Adipocyte (in vitro differentiated cells): ENCODE data around the gene EFNB2.

ENCODE experiments used
- DNase-seq: peaks from one replicate; pipeline ENCODE4 v3.0.0-alpha.2; 2015; ENCODE audit warnings: low read depth
- H3K27me3 ChIP-seq: replicated peaks from 2 replicates; pipeline ENCODE4 v1.7.0; 2013; ENCODE audit warnings: mild to moderate bottlenecking, low read length, moderate library complexity; ENCODE audit not compliant: control insufficient read depth, insufficient read depth
- H3K36me3 ChIP-seq: 2 replicates; pipeline ENCODE4 v1.7.0; 2013; ENCODE audit warnings: low read length, mild to moderate bottlenecking, moderate library complexity; ENCODE audit not compliant: control insufficient read depth, insufficient read depth, severe bottlenecking
- H3K4me1 ChIP-seq: 2 replicates; pipeline ENCODE4 v1.7.0; 2013; ENCODE audit warnings: mild to moderate bottlenecking, low read length, moderate library complexity; ENCODE audit not compliant: control insufficient read depth, insufficient read depth
- H3K4me3 ChIP-seq: 2 replicates; pipeline ENCODE4 v1.7.0; 2013; ENCODE audit warnings: mild to moderate bottlenecking, low read length, moderate library complexity
- H3K9ac ChIP-seq: 2 replicates; pipeline ENCODE4 v1.7.0; 2013; ENCODE audit warnings: mild to moderate bottlenecking, low read length, moderate library complexity
- H3K9me3 ChIP-seq: 2 replicates; pipeline ENCODE4 v1.7.0; 2013; ENCODE audit warnings: mild to moderate bottlenecking, low read length, moderate library complexity; ENCODE audit not compliant: control insufficient read depth

Gene EFNB2

DNA sequence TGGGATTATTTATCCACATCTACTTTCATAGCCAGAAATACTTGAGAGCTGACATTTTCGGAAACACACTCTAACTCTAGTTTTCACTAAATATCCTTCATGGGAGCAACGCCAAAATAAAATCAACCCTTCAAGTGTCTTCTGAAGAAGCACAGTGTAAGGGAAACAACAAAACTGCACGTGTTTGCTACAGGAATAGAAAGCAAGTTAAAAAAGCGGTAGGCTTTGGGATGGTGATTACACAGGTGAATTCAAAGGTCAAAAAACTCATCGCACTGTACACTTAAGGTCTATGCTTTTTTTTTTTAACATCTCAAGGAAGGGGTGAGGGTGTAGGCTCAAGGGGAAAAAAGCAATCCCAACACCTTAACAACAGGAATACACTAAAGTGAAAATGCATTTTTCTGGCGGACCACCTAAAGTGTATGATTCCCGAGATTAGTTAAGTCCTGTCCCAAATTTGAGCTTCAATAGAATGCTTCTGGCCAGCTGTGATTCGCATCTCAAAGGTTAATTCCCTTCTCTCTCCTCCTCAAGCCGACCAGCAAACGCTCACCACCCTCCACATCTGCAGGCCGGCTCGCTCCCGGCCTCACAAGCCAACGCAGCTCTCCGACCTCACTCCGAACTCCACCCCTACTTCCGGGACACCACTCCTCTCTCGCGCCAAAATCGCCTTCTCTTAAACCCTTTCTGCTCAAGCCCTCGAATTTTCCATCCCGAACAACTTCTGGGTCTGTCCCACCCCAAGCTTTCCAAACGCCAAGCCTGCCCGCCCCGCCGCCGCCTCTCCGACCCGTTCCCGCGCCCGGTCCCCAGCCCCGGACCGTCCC is 31.4 kb upstream of the EFNB2 start:
- H3K9ac ChIP-seq, result peak overlapping the region; percentile 98
- no peaks in the 10 kb centered on the region for H3K27me3 ChIP-seq
- peaks cover 25% of the 10 kb centered on the region for H3K4me1 ChIP-seq
- peak; percentile 80 for DNase-seq
- no peaks in the 10 kb centered on the region for H3K9me3 ChIP-seq
- no peaks in the 10 kb centered on the region for H3K36me3 ChIP-seq
- H3K4me3 ChIP-seq, result peak overlapping the region; percentile 95

DNA sequence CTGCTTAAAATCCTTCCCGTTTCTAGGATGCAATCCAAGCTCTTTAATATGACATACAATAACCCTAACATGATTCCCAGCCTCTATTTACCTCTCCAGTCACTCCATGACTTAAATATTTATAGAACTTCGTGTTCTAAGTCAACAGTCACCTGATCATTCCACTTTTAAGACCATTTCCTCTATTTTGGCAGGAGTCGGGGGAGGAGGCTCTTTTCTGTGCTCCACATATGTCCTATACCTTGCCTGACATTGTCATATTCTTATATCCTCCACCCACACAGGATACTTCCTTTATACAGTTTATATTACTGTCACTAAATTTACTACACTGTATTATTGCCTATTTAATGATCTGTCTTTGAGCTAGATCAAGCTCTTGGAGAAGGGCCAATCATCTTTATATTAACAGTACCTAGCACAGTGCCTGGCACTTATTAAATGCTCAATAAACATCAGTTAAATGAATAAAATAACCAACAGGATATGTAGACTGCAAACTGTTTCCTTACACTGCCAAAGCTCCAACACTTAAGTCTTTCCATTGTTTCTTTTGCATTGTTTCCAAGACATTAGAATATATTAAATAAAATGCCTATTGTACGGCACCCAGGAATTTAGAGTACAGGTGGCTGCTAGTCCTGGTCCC is 29.8 kb upstream of the EFNB2 start:
- H3K4me1 ChIP-seq, result peaks cover 35% of the 10 kb centered on the region
- DNase-seq, result no peak
- peak overlapping the region; percentile 95 for H3K4me3 ChIP-seq
- no peaks in the 10 kb centered on the region for H3K9me3 ChIP-seq
- H3K9ac ChIP-seq, result no peak overlapping the region
- H3K27me3 ChIP-seq, result no peaks in the 10 kb centered on the region
- H3K36me3 ChIP-seq, result no peaks in the 10 kb centered on the region

DNA sequence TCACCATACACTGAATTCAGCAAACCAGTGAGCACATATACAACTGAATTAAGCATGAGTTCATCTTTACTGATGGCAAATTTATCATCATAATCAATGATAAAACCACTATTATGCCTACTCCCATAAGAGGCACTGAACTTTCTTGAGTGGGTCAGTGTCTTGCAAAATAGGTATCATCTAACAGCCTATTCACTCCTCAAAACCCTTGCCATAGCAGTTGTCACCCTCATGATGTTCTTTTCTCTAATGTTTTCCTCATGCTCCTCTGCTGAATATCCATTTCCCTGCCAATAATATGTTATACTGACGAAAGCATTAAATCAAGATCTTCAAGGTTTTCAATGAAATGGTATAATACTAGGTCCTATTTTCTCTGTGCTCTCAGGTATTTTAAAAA is 26.8 kb upstream of the EFNB2 start:
- no peak for DNase-seq
- Histone ChIP-seq H3K4me3 (no peak overlapping the region), H3K9me3 (no peaks in the 10 kb centered on the region), H3K9ac (no peak overlapping the region), H3K27me3 (no peaks in the 10 kb centered on the region), H3K4me1 (peaks cover 35% of the 10 kb centered on the region), H3K36me3 (peaks cover 22% of the 10 kb centered on the region)

DNA sequence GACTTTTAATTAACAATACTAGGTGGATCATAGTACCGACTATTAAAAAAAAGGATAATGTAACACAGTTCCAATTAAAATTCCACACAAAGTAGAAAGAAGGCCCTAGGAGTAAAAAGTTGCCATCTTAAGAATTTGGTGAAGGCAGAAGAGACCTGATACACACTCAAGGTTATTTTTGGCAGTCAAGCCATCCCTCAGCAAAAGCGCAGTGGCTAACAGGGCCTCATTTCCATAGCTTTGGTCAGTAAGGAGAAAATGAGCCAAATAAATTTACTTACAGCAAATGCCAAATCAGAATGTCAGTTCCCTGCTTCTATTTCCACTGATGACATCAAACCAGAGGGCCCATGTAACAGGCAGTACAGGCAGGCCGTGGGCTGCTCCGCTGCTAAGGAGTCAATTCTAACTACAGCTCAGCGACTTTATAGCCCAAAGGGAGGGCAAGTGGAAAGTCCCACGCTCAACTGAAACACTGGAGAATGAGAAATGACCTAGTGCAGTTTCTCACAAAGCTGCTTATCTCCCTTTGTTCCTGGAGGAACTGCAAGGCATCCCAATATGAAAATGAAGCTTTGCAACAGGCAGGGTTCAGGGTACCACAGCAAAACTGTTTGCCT is 26.2 kb upstream of the EFNB2 start:
- H3K4me1 ChIP-seq, result peaks cover 35% of the 10 kb centered on the region
- H3K4me3 ChIP-seq, result no peak overlapping the region
- peaks cover 27% of the 10 kb centered on the region for H3K36me3 ChIP-seq
- no peaks in the 10 kb centered on the region for H3K27me3 ChIP-seq
- H3K9ac ChIP-seq, result no peak overlapping the region
- DNase-seq, result no peak
- no peaks in the 10 kb centered on the region for H3K9me3 ChIP-seq

DNA sequence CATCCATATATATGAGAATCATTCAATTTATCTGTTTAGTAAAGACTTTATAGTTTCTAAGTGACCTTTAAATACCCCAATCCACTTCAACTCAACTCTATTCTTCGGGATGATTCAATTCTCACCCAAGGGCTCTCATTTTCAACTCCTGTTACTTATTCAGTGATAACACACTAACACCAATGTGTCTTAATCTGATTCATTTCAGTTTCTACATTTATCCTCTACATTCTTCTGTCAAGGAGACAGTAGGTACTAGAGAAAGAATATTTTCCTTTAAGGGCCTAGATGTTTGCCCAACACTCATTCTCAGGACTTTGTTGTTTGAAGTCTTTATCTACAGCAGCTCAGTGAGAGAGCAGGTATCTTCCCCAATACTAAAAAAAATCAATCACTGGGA is 25.4 kb upstream of the EFNB2 start:
- Histone ChIP-seq H3K27me3 (no peaks in the 10 kb centered on the region), H3K36me3 (peaks cover 36% of the 10 kb centered on the region), H3K4me1 (peaks cover 33% of the 10 kb centered on the region), H3K9ac (no peak overlapping the region), H3K4me3 (no peak overlapping the region), H3K9me3 (no peaks in the 10 kb centered on the region)
- DNase-seq, result no peak

DNA sequence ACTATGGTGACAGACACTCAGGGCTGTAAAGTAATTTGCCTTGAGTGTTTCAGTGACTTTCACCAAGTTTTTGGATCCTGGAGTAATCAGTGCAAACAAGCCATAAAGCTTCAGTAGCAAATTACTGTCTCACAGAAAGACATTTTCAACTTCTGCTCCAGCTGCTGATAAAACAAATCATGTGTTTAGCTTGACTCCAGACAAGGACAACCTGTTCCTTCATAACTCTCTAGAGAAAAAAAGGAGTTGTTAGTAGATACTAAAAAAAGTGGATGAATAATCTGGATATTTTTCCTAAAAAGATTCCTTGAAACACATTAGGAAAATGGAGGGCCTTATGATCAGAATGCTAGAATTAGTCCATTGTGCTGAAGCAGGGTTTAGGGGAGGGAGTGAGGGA is 23.1 kb upstream of the EFNB2 start:
- Histone ChIP-seq H3K36me3 (peaks cover 57% of the 10 kb centered on the region), H3K4me1 (peaks cover 20% of the 10 kb centered on the region), H3K9ac (no peak overlapping the region), H3K9me3 (no peaks in the 10 kb centered on the region), H3K27me3 (no peaks in the 10 kb centered on the region), H3K4me3 (no peak overlapping the region)
- DNase-seq, result no peak

DNA sequence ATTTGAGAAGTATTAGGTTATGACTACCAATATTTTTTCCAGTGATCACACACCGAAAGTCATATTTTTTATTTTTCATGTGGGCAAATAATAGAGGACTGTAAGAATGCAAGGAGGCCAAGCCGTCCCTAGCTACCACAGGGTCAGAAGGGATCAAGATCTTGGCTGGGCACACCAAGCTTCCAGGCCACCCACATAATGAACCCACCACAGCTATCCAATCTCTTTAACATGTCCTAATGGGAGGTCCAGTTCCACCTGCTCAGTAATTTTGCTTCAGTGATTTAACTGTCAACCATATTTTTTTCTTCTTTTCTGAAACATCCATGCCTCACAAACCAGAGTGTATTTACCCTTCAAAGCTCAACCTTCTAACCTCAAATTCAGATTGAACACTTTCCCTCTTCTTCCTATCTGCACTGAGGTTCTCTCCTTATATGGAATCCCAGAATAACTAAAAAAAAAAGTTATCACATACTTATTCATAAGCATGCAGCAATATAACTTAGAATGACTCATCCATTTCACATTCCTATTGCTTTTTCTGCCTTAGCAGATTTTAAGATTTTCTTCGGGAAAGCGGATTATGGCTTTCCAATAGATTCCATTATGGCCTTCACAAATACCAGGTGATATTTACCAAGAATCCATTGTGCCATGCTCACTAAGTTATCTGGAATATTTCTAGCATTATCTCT is 20.3 kb upstream of the EFNB2 start:
- DNase-seq, result peak; percentile 28

DNA sequence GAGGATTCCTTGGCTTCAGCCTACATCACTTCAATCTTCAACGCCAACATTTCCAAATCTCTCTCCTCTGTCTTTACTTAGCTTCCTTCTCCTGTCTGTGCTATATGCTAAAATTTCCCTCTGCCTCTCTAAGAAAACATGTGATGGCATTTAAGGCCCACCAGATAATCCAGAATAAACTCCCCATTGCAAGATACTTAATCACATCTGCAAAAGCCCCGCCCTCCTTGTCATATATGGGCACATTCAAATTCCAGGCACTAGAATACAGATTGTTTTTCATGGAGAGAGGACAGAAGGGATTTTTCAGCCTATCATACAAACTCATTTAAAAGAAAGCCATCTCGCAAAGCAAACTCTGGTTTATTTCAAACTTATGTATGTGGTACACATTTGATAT is 16.3 kb upstream of the EFNB2 start:
- Histone ChIP-seq H3K27me3 (no peaks in the 10 kb centered on the region), H3K4me3 (no peak overlapping the region), H3K9me3 (no peaks in the 10 kb centered on the region), H3K4me1 (peaks cover 5% of the 10 kb centered on the region), H3K9ac (no peak overlapping the region), H3K36me3 (peaks cover 58% of the 10 kb centered on the region)
- DNase-seq, result no peak

More for the DNA sequence above, 20.3 kb upstream of the EFNB2 start:
- Histone ChIP-seq H3K9ac (no peak overlapping the region), H3K4me1 (peaks cover 5% of the 10 kb centered on the region), H3K9me3 (no peaks in the 10 kb centered on the region), H3K27me3 (no peaks in the 10 kb centered on the region), H3K36me3 (peaks cover 80% of the 10 kb centered on the region), H3K4me3 (no peak overlapping the region)

DNA sequence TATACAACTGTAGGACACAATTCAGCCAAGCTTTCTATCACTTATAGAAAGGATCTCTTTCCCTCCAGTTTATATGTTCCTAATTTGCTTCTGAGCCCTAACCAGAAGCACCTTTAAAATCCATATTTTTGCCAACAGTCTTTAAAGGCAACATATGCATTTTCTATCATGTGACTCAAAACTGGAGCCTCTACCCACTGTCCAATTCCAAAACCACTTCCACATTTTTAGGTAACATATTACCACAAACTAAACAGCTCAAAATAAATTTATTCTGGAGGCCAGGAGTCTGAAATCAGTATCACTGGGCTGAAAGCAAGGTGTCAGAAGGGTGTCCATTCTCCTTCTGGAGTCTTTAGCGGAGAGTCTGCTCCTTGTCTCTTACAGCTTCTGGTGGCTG is 15.9 kb upstream of the EFNB2 start:
- Histone ChIP-seq H3K9me3 (no peaks in the 10 kb centered on the region), H3K4me1 (peaks cover 5% of the 10 kb centered on the region), H3K9ac (no peak overlapping the region), H3K27me3 (no peaks in the 10 kb centered on the region), H3K36me3 (peaks cover 54% of the 10 kb centered on the region), H3K4me3 (no peak overlapping the region)
- no peak for DNase-seq

DNA sequence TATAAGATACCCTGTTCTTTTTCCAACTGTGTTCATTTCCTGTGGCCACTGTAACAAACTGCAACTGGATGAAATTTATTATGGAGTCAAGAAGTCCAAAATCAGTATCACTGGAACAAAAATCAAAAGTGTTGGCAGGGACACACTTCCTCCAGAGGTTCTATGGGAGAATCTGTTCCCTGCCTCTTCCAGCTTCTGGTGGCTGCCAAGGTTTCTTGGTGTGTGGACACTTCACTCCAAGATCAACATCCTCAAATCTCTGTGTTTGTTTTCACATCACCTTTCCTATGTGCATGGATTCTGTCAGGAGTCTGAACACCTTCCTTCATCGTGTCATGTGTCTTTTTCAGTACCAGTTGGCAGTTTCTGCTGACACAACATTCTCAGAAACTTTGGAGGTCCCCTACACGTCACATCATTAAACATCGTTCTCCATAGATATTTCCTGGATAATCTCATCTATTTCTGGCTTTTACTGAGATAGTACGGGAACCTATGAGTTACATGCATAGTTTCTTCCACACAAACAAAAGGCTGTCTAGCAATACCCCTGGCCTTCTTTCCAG is 15.2 kb upstream of the EFNB2 start:
- H3K9me3 ChIP-seq, result no peaks in the 10 kb centered on the region
- H3K4me1 ChIP-seq, result peaks cover 1% of the 10 kb centered on the region
- H3K27me3 ChIP-seq, result no peaks in the 10 kb centered on the region
- no peak overlapping the region for H3K4me3 ChIP-seq
- no peak for DNase-seq
- peaks cover 47% of the 10 kb centered on the region for H3K36me3 ChIP-seq
- H3K9ac ChIP-seq, result no peak overlapping the region
